DND-41 (cell line): ENCODE results near the gene JAKMIP1.

Source experiments
- ATAC-seq: fragments of 200-7000 bp; cut with Tn5 transposase; 3 replicates; pipeline ENCODE4 v1.9.1; 2021; ENCODE audit warnings: low read depth; ENCODE audit not compliant: insufficient read depth
- DNase-seq: peaks from one replicate; pipeline ENCODE4 v3.0.0-alpha.2; 2020
- H2AFZ ChIP-seq: 2 replicates; pipeline ENCODE4 v1.6.0; 2012; ENCODE audit warnings: low read depth, low read length
- H3K27ac ChIP-seq: 2 replicates; pipeline ENCODE4 v1.5.1; 2012; ENCODE audit warnings: low read length, inconsistent platforms
- H3K27me3 ChIP-seq: fragments of 200-600 bp; sonication (generic); 2 replicates; pipeline ENCODE4 v1.6.0; 2012; ENCODE audit warnings: low read length, mild to moderate bottlenecking, inconsistent platforms; ENCODE audit not compliant: insufficient read depth, poor library complexity
- H3K36me3 ChIP-seq: 2 replicates; pipeline ENCODE4 v1.5.1; 2012; ENCODE audit warnings: low read length, inconsistent platforms; ENCODE audit not compliant: insufficient read depth
- H3K4me1 ChIP-seq: 2 replicates; pipeline ENCODE4 v1.5.1; 2012; ENCODE audit warnings: mild to moderate bottlenecking, low read length; ENCODE audit not compliant: insufficient read depth
- H3K4me2 ChIP-seq: 2 replicates; pipeline ENCODE4 v1.6.0; 2012; ENCODE audit warnings: mild to moderate bottlenecking, moderate library complexity, low read length, inconsistent platforms; ENCODE audit not compliant: insufficient read depth
- H3K4me3 ChIP-seq, 2 experiments: fragments of 200-600 bp in 1 of 2; shearing (Covaris generic) in 1 of 2; 2 replicates each; pipeline ENCODE4 v1.5.1; 2012 to 2016; ENCODE audit warnings: inconsistent platforms in 2 of 2, low read length in 2 of 2, mild to moderate bottlenecking in 2 of 2, low read depth in 1 of 2, moderate library complexity in 1 of 2
- H3K79me2 ChIP-seq: 2 replicates; pipeline ENCODE4 v1.6.0; 2012; ENCODE audit warnings: low read length, inconsistent platforms; ENCODE audit not compliant: insufficient read depth
- H3K9ac ChIP-seq: 2 replicates; pipeline ENCODE4 v1.6.0; 2012; ENCODE audit warnings: low read depth, mild to moderate bottlenecking, inconsistent platforms, low read length, moderate library complexity
- H3K9me3 ChIP-seq: 2 replicates; pipeline ENCODE4 v1.5.1; 2012; ENCODE audit warnings: low read length, moderate library complexity, mild to moderate bottlenecking, inconsistent platforms; ENCODE audit not compliant: insufficient read depth, severe bottlenecking
- H4K20me1 ChIP-seq: 2 replicates; pipeline ENCODE4 v1.6.0; 2012; ENCODE audit warnings: low read length; ENCODE audit not compliant: insufficient read depth
- EZH2 ChIP-seq: IDR thresholded peaks from 3 replicates; pipeline ENCODE4 v1.6.1; 2012; ENCODE audit warnings: borderline replicate concordance, low read depth, mild to moderate bottlenecking, moderate library complexity, low read length, inconsistent platforms; ENCODE audit not compliant: severe bottlenecking
- TF ChIP-seq, protein P1 (sequence below): IDR thresholded peaks from 2 replicates; pipeline ENCODE4 v1.5.1; 2012; ENCODE audit warnings: borderline replicate concordance, low read length, moderate library complexity, mild to moderate bottlenecking; ENCODE audit not compliant: poor library complexity, severe bottlenecking; ENCODE audit errors: extremely low read depth

The JAKMIP1 gene

DNA sequence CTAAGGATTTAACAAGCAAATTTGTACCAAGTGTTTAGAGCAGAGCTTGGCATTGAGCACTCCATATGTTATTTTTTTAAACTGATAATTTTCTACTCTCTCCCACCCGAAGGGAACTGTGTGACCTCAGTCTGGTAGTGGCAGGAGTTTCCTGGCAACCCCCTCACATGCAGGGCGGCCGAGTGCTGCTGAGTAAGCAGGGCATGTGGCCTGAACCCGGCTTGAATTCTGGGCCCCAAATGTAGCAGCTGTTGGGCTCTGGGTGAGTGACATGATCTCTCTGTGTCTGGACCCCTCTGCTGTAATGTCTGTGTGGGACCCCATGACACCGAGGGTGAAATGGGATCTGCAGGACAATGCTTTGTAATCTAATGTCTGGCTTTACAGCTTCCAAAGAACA, 168.5 kb downstream of the JAKMIP1 start:
- ATAC-seq, result no peak
- Histone ChIP-seq H2AFZ (no peak overlapping the region), H3K4me1 (no peaks in the 10 kb centered on the region), H3K79me2 (no peaks in the 10 kb centered on the region), H4K20me1 (no peaks in the 10 kb centered on the region; the same call in 1 of the 2 replicates), H3K36me3 (no peaks in the 10 kb centered on the region), H3K4me3 (no peak overlapping the region), H3K27ac (no peak overlapping the region), H3K4me2 (no peak overlapping the region), H3K9me3 (no peaks in the 10 kb centered on the region), H3K9ac (no peak overlapping the region), H3K27me3 (peaks cover 5% of the 10 kb centered on the region)
- no peak for DNase-seq
- TF ChIP-seq, protein P1, sequence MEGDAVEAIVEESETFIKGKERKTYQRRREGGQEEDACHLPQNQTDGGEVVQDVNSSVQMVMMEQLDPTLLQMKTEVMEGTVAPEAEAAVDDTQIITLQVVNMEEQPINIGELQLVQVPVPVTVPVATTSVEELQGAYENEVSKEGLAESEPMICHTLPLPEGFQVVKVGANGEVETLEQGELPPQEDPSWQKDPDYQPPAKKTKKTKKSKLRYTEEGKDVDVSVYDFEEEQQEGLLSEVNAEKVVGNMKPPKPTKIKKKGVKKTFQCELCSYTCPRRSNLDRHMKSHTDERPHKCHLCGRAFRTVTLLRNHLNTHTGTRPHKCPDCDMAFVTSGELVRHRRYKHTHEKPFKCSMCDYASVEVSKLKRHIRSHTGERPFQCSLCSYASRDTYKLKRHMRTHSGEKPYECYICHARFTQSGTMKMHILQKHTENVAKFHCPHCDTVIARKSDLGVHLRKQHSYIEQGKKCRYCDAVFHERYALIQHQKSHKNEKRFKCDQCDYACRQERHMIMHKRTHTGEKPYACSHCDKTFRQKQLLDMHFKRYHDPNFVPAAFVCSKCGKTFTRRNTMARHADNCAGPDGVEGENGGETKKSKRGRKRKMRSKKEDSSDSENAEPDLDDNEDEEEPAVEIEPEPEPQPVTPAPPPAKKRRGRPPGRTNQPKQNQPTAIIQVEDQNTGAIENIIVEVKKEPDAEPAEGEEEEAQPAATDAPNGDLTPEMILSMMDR, result no peak
- TF ChIP-seq EZH2, result no peak

DNA sequence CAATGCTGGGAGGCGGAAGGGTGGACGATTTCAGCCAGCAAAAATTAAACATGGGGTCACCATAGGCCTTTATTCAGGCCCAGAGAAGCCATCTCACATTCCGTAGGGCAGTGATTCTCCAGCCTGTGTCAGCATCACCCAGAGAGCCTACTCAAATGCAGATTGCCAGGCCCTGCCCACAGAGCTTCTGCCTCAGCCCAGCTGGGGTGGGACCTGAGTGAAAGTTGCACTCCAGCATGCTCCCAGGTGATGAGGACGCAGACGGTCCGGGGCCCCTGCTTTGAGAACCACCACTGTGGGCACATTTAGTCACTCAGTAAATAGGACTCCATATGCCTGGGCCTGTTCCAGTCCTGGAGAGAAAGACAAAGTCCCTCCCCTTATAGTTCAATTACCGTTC, 169.7 kb downstream of the JAKMIP1 start:
- H3K79me2 ChIP-seq, result no peaks in the 10 kb centered on the region
- H3K4me3 ChIP-seq, result no peak overlapping the region
- no peaks in the 10 kb centered on the region for H3K36me3 ChIP-seq
- H3K27ac ChIP-seq, result no peak overlapping the region
- TF ChIP-seq EZH2, result no peak
- TF ChIP-seq, protein P1, result no peak
- no peak overlapping the region for H2AFZ ChIP-seq
- no peak overlapping the region for H3K9ac ChIP-seq
- no peaks in the 10 kb centered on the region for H3K4me1 ChIP-seq
- ATAC-seq (no peak), DNase-seq (no peak)
- no peaks in the 10 kb centered on the region for H3K9me3 ChIP-seq
- H3K27me3 ChIP-seq, result peaks cover 5% of the 10 kb centered on the region
- no peaks in the 10 kb centered on the region; the same call in 1 of the 2 replicates for H4K20me1 ChIP-seq
- H3K4me2 ChIP-seq, result no peak overlapping the region

DNA sequence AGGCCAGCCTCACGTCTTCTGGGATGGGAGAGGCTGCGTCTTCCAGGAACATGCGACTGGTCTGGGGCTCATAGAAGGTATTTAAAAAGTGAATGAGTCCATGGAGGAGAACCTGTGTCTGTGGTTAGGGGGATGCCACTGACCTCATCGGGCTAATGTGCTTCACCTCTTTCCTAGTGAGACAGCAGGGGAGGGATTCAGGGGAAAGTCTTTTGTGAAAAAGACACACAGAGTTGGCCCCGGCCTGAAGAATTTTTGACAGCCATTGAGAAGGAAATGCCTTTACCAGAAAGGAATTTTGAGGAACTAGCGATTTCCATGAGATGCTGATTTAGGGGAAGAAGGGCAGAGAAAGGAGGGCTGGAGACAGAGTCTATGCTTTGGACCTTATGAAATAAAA, 171.1 kb downstream of the JAKMIP1 start:
- Histone ChIP-seq H3K79me2 (no peaks in the 10 kb centered on the region), H3K4me1 (no peaks in the 10 kb centered on the region), H3K27ac (no peak overlapping the region), H4K20me1 (no peaks in the 10 kb centered on the region; the same call in 1 of the 2 replicates), H3K9me3 (no peaks in the 10 kb centered on the region), H3K4me3 (no peak overlapping the region), H3K27me3 (peaks cover 5% of the 10 kb centered on the region), H2AFZ (no peak overlapping the region), H3K36me3 (no peaks in the 10 kb centered on the region), H3K4me2 (no peak overlapping the region), H3K9ac (no peak overlapping the region)
- DNase-seq (no peak), ATAC-seq (no peak)
- TF ChIP-seq EZH2, result no peak
- TF ChIP-seq, protein P1, result no peak

DNA sequence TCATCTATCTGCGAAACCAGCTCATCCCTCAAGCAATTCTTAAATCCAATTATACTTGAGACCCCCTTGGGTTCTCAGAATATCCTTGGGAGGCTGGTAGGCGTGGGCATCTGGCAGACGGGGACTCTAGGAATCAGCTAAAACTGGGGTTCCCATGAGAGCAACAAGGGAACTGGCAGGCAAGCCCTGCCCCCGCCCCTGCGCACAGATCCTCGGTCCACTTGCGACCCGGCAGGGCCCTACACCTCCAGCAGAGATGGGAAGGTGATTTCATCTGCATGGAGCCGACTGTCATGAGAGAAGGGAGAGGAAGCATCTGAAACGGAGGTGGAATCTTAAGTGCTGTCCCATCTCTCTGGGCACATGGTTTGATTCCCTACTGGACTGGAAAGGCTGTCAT, 172.2 kb downstream of the JAKMIP1 start:
- ATAC-seq (no peak), DNase-seq (no peak)
- TF ChIP-seq, protein P1, result no peak
- TF ChIP-seq EZH2, result no peak
- H3K27me3 ChIP-seq, result peaks cover 5% of the 10 kb centered on the region
- no peaks in the 10 kb centered on the region for H3K4me1 ChIP-seq
- H3K4me3 ChIP-seq, result no peak overlapping the region
- H3K4me2 ChIP-seq, result no peak overlapping the region
- H3K36me3 ChIP-seq, result no peaks in the 10 kb centered on the region
- H4K20me1 ChIP-seq, result no peaks in the 10 kb centered on the region; the same call in 1 of the 2 replicates
- no peaks in the 10 kb centered on the region for H3K79me2 ChIP-seq
- H2AFZ ChIP-seq, result no peak overlapping the region
- H3K27ac ChIP-seq, result no peak overlapping the region
- H3K9me3 ChIP-seq, result no peaks in the 10 kb centered on the region
- H3K9ac ChIP-seq, result no peak overlapping the region
